Breast epithelium (tissue), 4 donors: ENCODE data around the gene ATG10. TPM values are rescaled to one million over a fixed set of nuclear protein-coding genes. Genes with fewer than 3 reads are reported as not detected.

Source experiments
- DNase-seq, 2 donors: peaks; one replicate each; pipeline ENCODE4 v3.0.0-alpha.2; 2019; ENCODE audit warnings: low spot score in 2 of 2
- H3K27ac ChIP-seq, 2 donors: fragments of 200-600 bp; sonication (generic) in 1 of 2; one replicate each; pipeline ENCODE4 v1.5.1; 2016 to 2019; ENCODE audit warnings: mild to moderate bottlenecking in 1 of 2
- H3K27me3 ChIP-seq, 2 donors: fragments of 200-600 bp; sonication (generic) in 1 of 2; one replicate each; pipeline versions ENCODE4 v1.5.1 to v1.6.0; 2017 to 2019; ENCODE audit warnings: control low read depth in 1 of 2, mild to moderate bottlenecking in 1 of 2
- H3K36me3 ChIP-seq: fragments of 200-600 bp; one replicate; pipeline ENCODE4 v1.5.1; 2019
- H3K4me1 ChIP-seq, 2 donors: fragments of 200-600 bp; sonication (generic); one replicate each; pipeline ENCODE4 v1.5.1; 2016 to 2019; ENCODE audit warnings: control low read depth in 1 of 2
- H3K4me3 ChIP-seq, 3 donors: fragments of 200-600 bp; sonication (generic); 1 replicate in 2 of 3; 2 replicates in 1 of 3; pipeline ENCODE4 v1.5.1; 2016 to 2019; ENCODE audit warnings: mild to moderate bottlenecking in 3 of 3, moderate library complexity in 2 of 3
- H3K9me3 ChIP-seq, 2 donors: fragments of 200-600 bp; sonication (generic) in 1 of 2; one replicate each; pipeline ENCODE4 v1.5.1; 2016 to 2019; ENCODE audit warnings: control low read depth in 1 of 2
- POLR2A ChIP-seq: fragments of 450-650 bp; IDR thresholded peaks from one replicate; pipeline ENCODE4 v1.6.1; 2016; ENCODE audit warnings: antibody characterized with exemption, mild to moderate bottlenecking, moderate library complexity
- POLR2AphosphoS5 ChIP-seq, 3 donors: sonication (generic); formaldehyde crosslinking; IDR thresholded peaks; one replicate each; pipeline ENCODE4 v1.6.1; 2017; ENCODE audit warnings: antibody characterized with exemption in 3 of 3
- intact Hi-C: fragments of 100-400 bp; cut with DNase I; formaldehyde crosslinking; loops from one replicate; pipeline ENCODE4 v1.15.1; 2023; ENCODE audit warnings: low total_unique reads
- total RNA-seq, 3 donors: library from RNA; depleted of rRNA; stranded (reverse); fragments of >200 nt; gene quantifications; one replicate each; pipeline ENCODE4 v1.1.0, GENCODE V29; 2016
- TF ChIP-seq, protein P1 (sequence below), 3 donors: fragments of 450-650 bp; IDR thresholded peaks; one replicate each; pipeline ENCODE4 v1.5.1; 2016 to 2017; ENCODE audit warnings: antibody characterized with exemption in 3 of 3, mild to moderate bottlenecking in 3 of 3, moderate library complexity in 3 of 3

The ATG10 gene
- total RNA-seq, 3 donors from 2014 or later: 5.2 to 9.2 (median 6.6) TPM

DNA sequence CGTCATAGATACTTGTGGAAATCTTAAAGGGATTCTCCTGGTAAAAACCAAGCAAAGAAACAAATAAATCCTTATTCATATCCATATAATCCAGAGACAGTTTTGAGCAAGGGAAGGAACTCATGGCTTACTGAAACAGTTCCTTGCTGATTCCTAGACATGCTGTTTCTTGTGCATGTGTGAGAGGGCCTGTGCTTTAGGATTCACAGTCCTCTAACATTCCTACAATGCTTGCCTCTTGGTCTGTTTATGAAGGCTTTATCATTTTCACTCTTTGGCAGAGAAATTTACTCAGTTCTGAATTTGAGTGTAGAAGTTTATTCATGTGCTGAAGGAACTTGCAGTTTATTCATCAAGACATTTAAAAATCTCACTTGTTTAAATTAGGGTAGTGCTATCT lies 183.0 kb downstream of the ATG10 start:
- no peak for DNase-seq
- H3K4me1 ChIP-seq: no peaks in the 10 kb centered on the region
- TF ChIP-seq, protein P1, sequence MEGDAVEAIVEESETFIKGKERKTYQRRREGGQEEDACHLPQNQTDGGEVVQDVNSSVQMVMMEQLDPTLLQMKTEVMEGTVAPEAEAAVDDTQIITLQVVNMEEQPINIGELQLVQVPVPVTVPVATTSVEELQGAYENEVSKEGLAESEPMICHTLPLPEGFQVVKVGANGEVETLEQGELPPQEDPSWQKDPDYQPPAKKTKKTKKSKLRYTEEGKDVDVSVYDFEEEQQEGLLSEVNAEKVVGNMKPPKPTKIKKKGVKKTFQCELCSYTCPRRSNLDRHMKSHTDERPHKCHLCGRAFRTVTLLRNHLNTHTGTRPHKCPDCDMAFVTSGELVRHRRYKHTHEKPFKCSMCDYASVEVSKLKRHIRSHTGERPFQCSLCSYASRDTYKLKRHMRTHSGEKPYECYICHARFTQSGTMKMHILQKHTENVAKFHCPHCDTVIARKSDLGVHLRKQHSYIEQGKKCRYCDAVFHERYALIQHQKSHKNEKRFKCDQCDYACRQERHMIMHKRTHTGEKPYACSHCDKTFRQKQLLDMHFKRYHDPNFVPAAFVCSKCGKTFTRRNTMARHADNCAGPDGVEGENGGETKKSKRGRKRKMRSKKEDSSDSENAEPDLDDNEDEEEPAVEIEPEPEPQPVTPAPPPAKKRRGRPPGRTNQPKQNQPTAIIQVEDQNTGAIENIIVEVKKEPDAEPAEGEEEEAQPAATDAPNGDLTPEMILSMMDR (IDR thresholded peaks at IDR 0.05): no peak
- TF ChIP-seq POLR2AphosphoS5 (IDR thresholded peaks at IDR 0.05) (no peak), POLR2A (no peak)
- H3K36me3 ChIP-seq: no peaks in the 10 kb centered on the region
- no peak overlapping the region for H3K4me3 ChIP-seq
- H3K27me3 ChIP-seq: no peaks in the 10 kb centered on the region
- H3K9me3 ChIP-seq: no peaks in the 10 kb centered on the region
- intact Hi-C loops: no loop called here
- H3K27ac ChIP-seq: no peak overlapping the region

DNA sequence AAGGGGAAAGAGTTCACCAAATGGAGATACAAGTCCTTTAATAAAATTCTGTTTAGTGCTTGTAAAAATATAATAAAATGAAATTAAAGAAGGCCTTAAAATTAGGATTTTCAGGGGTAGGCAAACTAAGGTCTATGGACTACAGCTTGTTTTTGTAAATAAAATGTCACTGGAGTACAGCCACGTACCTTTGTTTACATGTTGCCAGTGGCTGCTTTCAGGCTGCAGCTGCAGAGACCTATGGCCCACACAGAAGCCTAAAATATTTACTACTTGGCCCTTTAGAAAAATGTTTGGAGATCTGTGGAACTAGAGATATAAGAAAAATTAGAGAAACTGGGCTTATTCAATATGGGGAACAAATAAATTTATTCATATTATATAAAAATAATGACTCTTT lies 183.5 kb downstream of the ATG10 start:
- Histone ChIP-seq H3K9me3 (no peaks in the 10 kb centered on the region), H3K27me3 (no peaks in the 10 kb centered on the region), H3K36me3 (no peaks in the 10 kb centered on the region), H3K27ac (no peak overlapping the region), H3K4me3 (no peak overlapping the region), H3K4me1 (no peaks in the 10 kb centered on the region)
- intact Hi-C loops: no loop called here
- no peak for TF ChIP-seq POLR2A
- TF ChIP-seq, protein P1 (IDR thresholded peaks at IDR 0.05): no peak
- DNase-seq: no peak

DNA sequence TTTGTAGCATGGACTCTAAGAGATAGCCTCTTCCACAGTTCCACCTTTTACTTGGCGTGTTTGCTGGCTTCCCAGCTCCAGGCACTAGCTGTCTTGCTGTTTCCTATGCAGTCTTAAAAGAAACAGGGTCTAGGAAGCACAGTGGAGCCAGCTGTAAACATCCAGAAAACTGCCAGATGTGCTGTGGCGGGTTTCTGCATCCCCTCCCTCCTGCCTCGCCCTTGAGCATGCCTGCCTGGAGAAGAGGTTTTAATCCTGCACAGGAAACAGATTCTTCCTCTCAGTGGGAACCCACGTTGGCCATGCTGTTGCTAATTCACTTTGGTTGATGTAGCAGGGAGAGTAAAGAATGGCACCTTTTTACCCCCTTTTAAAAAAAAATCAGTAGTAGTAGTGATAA lies 185.1 kb downstream of the ATG10 start:
- Histone ChIP-seq H3K27me3 (no peaks in the 10 kb centered on the region), H3K4me1 (no peaks in the 10 kb centered on the region), H3K9me3 (no peaks in the 10 kb centered on the region), H3K27ac (no peak overlapping the region), H3K4me3 (no peak overlapping the region), H3K36me3 (no peaks in the 10 kb centered on the region)
- TF ChIP-seq, protein P1 (IDR thresholded peaks at IDR 0.05): no peak
- TF ChIP-seq POLR2AphosphoS5 (IDR thresholded peaks at IDR 0.05): no peak
- TF ChIP-seq POLR2A: no peak
- intact Hi-C loops: no loop called here
- no peak for DNase-seq

DNA sequence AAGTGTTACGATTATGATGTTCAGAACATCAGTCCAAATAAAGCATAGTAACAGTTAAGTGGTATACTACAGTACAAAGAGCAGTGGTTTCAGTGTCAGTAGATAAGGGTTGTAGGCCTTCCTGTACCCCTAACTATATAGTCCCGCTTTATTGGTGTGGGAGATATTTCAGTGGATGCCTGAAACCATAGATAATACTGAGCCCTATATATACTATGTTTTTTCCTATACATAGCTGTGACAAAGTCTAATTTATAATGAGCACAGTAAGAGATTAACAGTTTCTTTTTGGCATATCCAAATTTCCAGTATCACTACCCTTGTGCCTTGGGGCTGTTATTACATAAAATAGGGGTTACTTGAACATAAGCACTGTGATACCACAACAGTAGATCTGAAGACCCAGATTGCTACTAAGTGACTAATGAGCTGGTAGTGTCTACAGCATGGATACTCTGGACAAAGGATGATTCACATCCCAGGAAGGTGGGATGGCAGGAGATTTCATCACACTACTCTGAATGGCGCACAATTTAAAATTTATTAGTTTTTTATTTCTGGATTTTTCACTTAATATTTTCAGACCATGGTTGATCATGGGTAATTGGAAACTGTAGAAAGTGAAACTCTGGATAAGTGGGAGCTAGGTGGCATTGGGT lies 187.1 kb downstream of the ATG10 start:
- Histone ChIP-seq H3K27me3 (no peaks in the 10 kb centered on the region), H3K9me3 (no peaks in the 10 kb centered on the region), H3K4me3 (no peak overlapping the region), H3K27ac (no peak overlapping the region), H3K4me1 (no peaks in the 10 kb centered on the region), H3K36me3 (no peaks in the 10 kb centered on the region)
- TF ChIP-seq, protein P1 (IDR thresholded peaks at IDR 0.05): no peak
- no peak for TF ChIP-seq POLR2AphosphoS5 (IDR thresholded peaks at IDR 0.05)
- TF ChIP-seq POLR2A: no peak
- intact Hi-C loops: no loop called here
- DNase-seq: no peak

DNA sequence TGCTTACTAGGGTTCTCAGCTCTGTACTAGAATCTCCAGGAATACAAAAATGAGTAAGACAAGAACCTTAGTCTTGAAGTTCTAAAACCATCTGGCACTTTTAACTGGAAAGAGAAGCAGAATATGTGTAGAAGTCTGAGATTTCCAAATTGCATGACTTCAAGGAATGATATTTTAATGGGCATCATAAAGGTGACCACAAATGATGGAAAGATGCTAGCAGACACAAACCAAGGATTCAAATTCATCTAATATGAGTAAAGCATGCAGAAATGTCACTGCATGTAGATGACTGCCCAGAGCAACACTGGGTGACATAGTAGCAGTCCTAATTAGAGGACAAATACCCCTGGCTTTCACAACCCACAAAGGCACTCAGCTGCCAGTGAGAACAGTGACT lies 189.1 kb downstream of the ATG10 start:
- TF ChIP-seq, protein P1 (IDR thresholded peaks at IDR 0.05): no peak
- no peak for TF ChIP-seq POLR2AphosphoS5 (IDR thresholded peaks at IDR 0.05)
- TF ChIP-seq POLR2A: no peak
- intact Hi-C loops: loop anchor here (10.0 kb wide), 1 partner anchor 656 kb away; no protein-coding TSS in a partner anchor
- Histone ChIP-seq H3K4me1 (no peaks in the 10 kb centered on the region), H3K36me3 (no peaks in the 10 kb centered on the region), H3K27ac (no peak overlapping the region), H3K4me3 (no peak overlapping the region), H3K9me3 (no peaks in the 10 kb centered on the region), H3K27me3 (no peaks in the 10 kb centered on the region)
- DNase-seq: no peak
